ENCODE measurements around the gene BTD.
"Not testable (repeated sequence)": the region's sequence is repeated elsewhere in the genome, so short reads cannot be mapped to it uniquely, and the experiment has no call there.

The BTD gene

DNA sequence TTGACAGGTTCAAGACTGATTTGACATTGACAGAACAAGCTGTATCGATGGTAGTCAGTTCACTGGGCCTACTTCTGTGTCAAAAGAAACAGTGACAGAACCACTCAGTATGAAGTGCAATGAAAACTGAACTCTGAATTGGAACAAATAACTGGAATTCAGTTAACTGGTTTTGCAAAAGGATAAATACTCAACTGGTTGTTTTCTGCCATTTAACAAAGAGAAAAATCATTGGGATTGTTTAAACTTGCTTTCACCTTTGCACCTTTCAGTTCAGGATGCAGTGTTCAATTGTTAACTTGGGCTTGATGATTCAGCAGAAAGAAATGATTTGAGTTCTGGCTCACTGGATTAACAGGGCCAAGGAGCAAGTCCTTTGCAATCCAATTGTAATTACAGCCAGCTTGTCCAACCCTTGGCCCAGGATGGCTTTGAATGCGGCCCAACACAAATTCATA, 4.9 kb downstream of the BTD start:
- Histone ChIP-seq H3K27ac (no peak overlapping the region), H3K27me3 (replicated peaks) (no peaks in the 10 kb centered on the region), H3K36me3 (replicated peaks) (no peaks in the 10 kb centered on the region), H3K4me3 (ENCODE audit: low read depth, low read length) (no peak overlapping the region)
- no peak for DNase-seq
- TF ChIP-seq, protein P1, sequence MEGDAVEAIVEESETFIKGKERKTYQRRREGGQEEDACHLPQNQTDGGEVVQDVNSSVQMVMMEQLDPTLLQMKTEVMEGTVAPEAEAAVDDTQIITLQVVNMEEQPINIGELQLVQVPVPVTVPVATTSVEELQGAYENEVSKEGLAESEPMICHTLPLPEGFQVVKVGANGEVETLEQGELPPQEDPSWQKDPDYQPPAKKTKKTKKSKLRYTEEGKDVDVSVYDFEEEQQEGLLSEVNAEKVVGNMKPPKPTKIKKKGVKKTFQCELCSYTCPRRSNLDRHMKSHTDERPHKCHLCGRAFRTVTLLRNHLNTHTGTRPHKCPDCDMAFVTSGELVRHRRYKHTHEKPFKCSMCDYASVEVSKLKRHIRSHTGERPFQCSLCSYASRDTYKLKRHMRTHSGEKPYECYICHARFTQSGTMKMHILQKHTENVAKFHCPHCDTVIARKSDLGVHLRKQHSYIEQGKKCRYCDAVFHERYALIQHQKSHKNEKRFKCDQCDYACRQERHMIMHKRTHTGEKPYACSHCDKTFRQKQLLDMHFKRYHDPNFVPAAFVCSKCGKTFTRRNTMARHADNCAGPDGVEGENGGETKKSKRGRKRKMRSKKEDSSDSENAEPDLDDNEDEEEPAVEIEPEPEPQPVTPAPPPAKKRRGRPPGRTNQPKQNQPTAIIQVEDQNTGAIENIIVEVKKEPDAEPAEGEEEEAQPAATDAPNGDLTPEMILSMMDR (IDR thresholded peaks at IDR 0.05; ENCODE audit: low read depth, low read length, missing control alignments): no peak
- in situ Hi-C loops (cut with HindIII; ENCODE audit: low pct_ligation_motif_present, low sequenced_read_pairs): no loop called here

DNA sequence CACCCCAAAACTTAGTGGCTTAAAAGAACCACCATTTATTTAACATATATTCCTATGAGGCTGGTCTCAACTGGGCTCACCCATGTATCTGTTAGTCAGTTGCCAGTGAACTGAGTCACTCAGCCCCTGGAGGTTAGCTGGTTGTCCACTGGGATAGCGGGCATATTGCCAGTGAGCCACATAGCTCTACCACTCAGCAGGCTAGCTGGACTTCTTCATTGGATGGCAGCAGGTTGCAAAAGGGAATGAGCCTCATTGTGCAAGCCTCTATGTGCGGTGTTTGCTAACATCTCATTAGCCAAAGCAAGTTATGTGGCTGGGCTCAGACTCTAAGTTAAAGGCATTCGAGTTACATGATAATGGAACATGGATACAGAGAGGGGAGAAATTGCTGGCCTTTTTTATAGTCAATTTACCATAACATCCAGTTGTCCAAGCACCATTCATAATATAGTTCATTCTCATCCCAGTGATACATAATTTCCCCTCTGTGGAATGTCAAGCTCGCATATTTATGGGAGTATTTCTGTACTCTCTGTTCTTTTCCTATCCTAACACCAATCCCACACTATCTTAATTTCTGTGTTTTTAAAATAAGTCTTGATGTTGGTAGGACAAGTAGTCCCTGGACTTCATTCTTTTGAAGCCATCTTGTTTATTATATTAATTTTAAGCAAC, 8.7 kb downstream of the BTD start:
- TF ChIP-seq, protein P1 (IDR thresholded peaks at IDR 0.05; ENCODE audit: low read depth, low read length, missing control alignments): no peak

DNA sequence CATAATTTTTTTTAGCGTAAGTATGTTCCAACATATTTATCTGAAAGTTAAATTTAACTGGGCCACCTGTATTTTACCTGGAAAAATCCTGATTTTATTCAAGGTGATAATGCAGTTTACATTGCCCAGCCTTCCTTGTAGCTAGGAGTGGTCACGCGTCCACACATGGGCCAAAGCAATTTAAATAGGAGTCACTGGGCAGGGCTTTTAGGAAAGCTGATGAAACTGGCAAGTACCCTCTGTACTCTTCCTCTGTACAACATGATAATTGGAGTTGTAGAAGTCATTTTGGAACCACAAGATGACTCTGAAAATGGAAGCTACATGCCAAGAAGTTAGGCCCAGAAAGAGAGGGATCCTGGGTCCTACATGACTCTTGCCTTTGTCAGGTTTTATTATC, 9.5 kb downstream of the BTD start:
- in situ Hi-C loops (cut with HindIII; ENCODE audit: low pct_ligation_motif_present, low sequenced_read_pairs): no loop called here
- H3K36me3 ChIP-seq (replicated peaks): no peaks in the 10 kb centered on the region
- TF ChIP-seq, protein P1 (IDR thresholded peaks at IDR 0.05; ENCODE audit: low read depth, low read length, missing control alignments): no peak
- H3K27me3 ChIP-seq (replicated peaks): no peaks in the 10 kb centered on the region
- no peak overlapping the region for H3K4me3 ChIP-seq (ENCODE audit: low read depth, low read length)
- no peak for DNase-seq
- no peak overlapping the region for H3K27ac ChIP-seq

More for the DNA sequence above, 8.7 kb downstream of the BTD start:
- H3K27ac ChIP-seq: no peak overlapping the region
- DNase-seq: peak; percentile 69
- no peaks in the 10 kb centered on the region for H3K36me3 ChIP-seq (replicated peaks)
- H3K27me3 ChIP-seq (replicated peaks): no peaks in the 10 kb centered on the region
- H3K4me3 ChIP-seq (ENCODE audit: low read depth, low read length): no peak overlapping the region
- in situ Hi-C loops (cut with HindIII; ENCODE audit: low pct_ligation_motif_present, low sequenced_read_pairs): no loop called here

DNA sequence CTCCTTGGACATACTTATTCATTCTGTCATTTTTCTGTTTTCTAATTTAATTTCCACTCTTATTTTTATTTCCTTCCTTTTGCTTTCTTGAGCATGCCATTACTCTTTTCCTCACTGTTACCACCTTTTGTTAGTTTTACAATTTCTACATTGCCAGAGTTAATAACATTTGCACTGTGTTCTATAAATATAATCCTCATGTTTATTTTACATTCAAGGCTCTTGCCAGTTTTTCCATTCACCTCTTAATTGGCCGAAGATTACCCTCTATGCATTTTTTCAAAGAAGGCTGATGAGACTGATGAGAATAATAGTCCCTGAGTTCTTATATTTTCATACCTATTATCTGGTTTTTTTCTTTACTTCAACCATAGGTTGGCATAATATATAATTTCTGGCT, 10.5 kb downstream of the BTD start:
- no peaks in the 10 kb centered on the region for H3K36me3 ChIP-seq (replicated peaks)
- H3K27me3 ChIP-seq (replicated peaks): no peaks in the 10 kb centered on the region
- H3K4me3 ChIP-seq (ENCODE audit: low read depth, low read length): no peak overlapping the region
- no peak overlapping the region for H3K27ac ChIP-seq
- TF ChIP-seq, protein P1 (IDR thresholded peaks at IDR 0.05; ENCODE audit: low read depth, low read length, missing control alignments): no peak
- in situ Hi-C loops (cut with HindIII; ENCODE audit: low pct_ligation_motif_present, low sequenced_read_pairs): no loop called here
- no peak for DNase-seq

DNA sequence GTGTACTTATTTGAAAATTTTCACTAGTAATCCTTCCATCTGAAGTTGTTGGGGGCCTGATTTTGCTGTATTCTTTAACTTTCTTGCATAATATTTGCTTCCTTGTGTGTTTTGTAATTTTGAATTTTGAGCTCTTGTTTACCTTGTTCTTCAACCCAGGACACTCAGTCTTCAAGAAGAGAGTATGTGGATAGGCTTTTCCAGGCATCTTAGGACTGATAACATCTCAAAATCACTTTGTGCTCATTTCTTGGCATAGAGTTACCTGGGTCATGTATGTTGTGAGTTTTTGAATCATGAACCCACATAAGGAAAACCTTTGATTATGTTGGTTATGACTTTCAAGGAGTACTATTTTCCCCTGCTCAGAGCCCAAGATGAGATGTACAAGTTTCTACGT, 13.4 kb downstream of the BTD start:
- DNase-seq: no peak
- in situ Hi-C loops (cut with HindIII; ENCODE audit: low pct_ligation_motif_present, low sequenced_read_pairs): no loop called here
- H3K27me3 ChIP-seq (replicated peaks): no peaks in the 10 kb centered on the region
- TF ChIP-seq, protein P1 (IDR thresholded peaks at IDR 0.05; ENCODE audit: low read depth, low read length, missing control alignments): no peak
- H3K4me3 ChIP-seq (ENCODE audit: low read depth, low read length): no peak overlapping the region
- H3K36me3 ChIP-seq (replicated peaks): no peaks in the 10 kb centered on the region
- H3K27ac ChIP-seq: no peak overlapping the region

DNA sequence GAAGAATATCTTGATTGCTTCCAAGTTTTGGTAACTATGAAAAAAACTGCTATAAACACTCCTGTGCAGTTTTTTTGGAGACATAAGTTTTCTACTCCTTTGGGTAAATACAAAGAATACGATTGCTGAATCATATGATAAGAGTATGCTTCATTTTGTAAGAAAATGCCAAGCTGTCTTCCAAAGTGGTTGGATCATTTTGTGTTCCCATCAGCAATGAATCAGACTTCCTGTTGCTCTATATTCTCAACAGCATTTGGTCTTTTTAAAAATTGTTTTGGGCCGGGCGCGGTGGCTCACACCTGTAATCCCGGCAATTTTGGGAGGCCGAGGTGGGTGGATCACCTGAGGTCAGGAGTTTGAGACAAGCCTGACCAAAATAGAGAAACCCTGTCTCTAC, 14.5 kb downstream of the BTD start:
- in situ Hi-C loops (cut with HindIII; ENCODE audit: low pct_ligation_motif_present, low sequenced_read_pairs): no loop called here

DNA sequence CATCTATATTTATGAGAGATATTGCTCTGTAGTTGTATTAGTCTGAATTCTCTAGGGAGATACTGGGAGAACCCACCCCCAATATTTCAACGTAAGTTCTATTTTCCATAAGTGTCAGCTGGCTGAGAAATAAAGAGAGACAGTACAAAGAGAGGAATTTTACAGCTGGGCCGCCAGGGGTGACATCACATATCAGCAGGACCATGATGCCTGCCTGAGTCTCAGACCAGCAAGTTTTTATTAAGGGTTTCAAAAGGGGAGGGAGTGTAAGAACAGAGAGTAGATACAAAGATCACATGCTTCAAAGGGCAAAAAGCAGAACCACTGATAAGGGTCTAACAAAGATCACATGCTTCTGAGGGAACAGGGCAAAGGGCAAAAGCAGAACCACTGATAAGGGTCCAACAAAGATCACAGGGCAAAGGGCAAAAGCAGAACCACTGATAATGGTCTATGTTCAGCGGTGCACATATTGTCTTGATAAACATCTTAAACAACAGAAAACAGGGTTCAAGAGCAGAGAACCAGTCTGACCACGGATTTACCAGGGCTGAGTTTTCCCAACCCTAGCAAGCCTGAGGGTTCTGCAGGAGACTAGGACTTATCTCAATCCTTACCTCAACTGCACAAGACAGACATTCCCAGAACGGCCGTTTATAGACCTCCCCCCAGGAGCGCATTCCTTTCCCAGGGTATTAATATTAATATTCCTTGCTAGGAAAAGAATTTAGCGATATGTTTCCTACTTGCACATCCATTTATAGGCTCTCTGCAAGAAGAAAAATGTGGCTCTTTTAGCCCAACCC, 18.3 kb downstream of the BTD start:
- H3K27me3 ChIP-seq (replicated peaks); DNase-seq; H3K4me3 ChIP-seq (ENCODE audit: low read depth, low read length); in situ Hi-C loops (cut with HindIII; ENCODE audit: low pct_ligation_motif_present, low sequenced_read_pairs); H3K36me3 ChIP-seq (replicated peaks); H3K27ac ChIP-seq: not testable (repeated sequence)

More for the DNA sequence above, 14.5 kb downstream of the BTD start:
- Histone ChIP-seq H3K4me3 (ENCODE audit: low read depth, low read length) (no peak overlapping the region), H3K36me3 (replicated peaks) (no peaks in the 10 kb centered on the region), H3K27me3 (replicated peaks) (no peaks in the 10 kb centered on the region), H3K27ac (peak overlapping the region; percentile 58)
- TF ChIP-seq, protein P1 (IDR thresholded peaks at IDR 0.05; ENCODE audit: low read depth, low read length, missing control alignments): no peak
- peak; percentile 55 for DNase-seq
